Measurements from ENCODE around the gene AUP1. TPM values are rescaled to one million over a fixed set of nuclear protein-coding genes. Genes with fewer than 3 reads are reported as not detected.

Gene AUP1
- total and polyA plus RNA-seq, 2 of the 4 experiments (the other 2 are of a cell fraction) = 47.5 to 100.0 TPM

GRCh38 chr2:74499940-74500577 is 29.4 kb downstream of the AUP1 start:
- Histone ChIP-seq H3K36me3 (ENCODE audit: control insufficient read depth, insufficient read depth, low read length) (peaks cover 5% of the 10 kb centered on the region; the same call in 1 of the 2 replicates), H3K4ac (ENCODE audit: low read depth, low read length) (no peak overlapping the region), H3K9ac (ENCODE audit: low read depth, low read length) (no peak overlapping the region), H2AFZ (replicated peaks; ENCODE audit: low read length, poor library complexity) (peak overlapping the region; percentile 71), H3K27ac (ENCODE audit: insufficient read depth, low read length) (no peak overlapping the region), H2BK20ac (ENCODE audit: low read depth, low read length) (no peak overlapping the region), H3K79me1 (ENCODE audit: low read depth in 1 of 2, low read length in 2 of 2) (peaks cover 0 to 20% of the 10 kb centered on the region in 2 experiments; a peak in 3 of 4 replicates), H3K56ac (ENCODE audit: extremely low read depth, insufficient read depth, low read length) (no peak overlapping the region), H3K4me2 (ENCODE audit: low read depth, low read length) (no peak overlapping the region; the same call in 1 of the 2 replicates), H2BK5ac (ENCODE audit: low read depth, low read length, poor library complexity, severe bottlenecking) (no peak overlapping the region), H3K4me1 (ENCODE audit: control insufficient read depth, insufficient read depth, low read length) (peaks cover 14% of the 10 kb centered on the region), H3K23ac (ENCODE audit: low read depth, low read length) (no peak overlapping the region), H2AK9ac (replicated peaks; ENCODE audit: low read depth, low read length, poor library complexity) (no peak overlapping the region), H4K91ac (ENCODE audit: insufficient read depth, low read depth, low read length) (no peak overlapping the region), H4K20me1 (ENCODE audit: insufficient read depth, low read length) (no peaks in the 10 kb centered on the region), H3K27me3 (ENCODE audit: control insufficient read depth, insufficient read depth, low read length) (peaks cover 38% of the 10 kb centered on the region), H3K9me3 (ENCODE audit: control insufficient read depth, insufficient read depth, low read length) (no peaks in the 10 kb centered on the region), H3K18ac (ENCODE audit: low read depth, low read length) (no peak overlapping the region), H4K8ac (ENCODE audit: low read depth in 2 of 2, low read length in 2 of 2) (no peak overlapping the region), H2BK15ac (ENCODE audit: low read depth, low read length) (no peak overlapping the region), H3K14ac (replicated peaks; ENCODE audit: low read depth, low read length) (no peak overlapping the region), H3K4me3 (ENCODE audit: insufficient read depth, low read depth, low read length) (no peak overlapping the region), H2BK120ac (ENCODE audit: low read depth, low read length) (no peak overlapping the region), H3K9me1 (ENCODE audit: insufficient read depth, low read length) (no peaks in the 10 kb centered on the region), H2AK5ac (ENCODE audit: low read depth, low read length) (no peak overlapping the region), H4K5ac (ENCODE audit: low read depth, low read length) (no peak overlapping the region)
- no peak for ATAC-seq (ENCODE audit: low read depth)
- intact Hi-C loops (cut with micrococcal nuclease) = no loop called here
- DNase-seq = no peak
- dilution Hi-C loops (cut with HindIII; ENCODE audit: low sequenced_read_pairs, unreplicated experiment) = no loop called here
- ChIA-PET CTCF (no interaction called here), POLR2A (ENCODE audit: unreplicated experiment) (no interaction called here)
- WGBS, 2 experiments (ENCODE audit: extremely low coverage in 2 of 2, insufficient read length in 1 of 2) = 94% methylated on average over 3 of the region's 15 CpGs; no CpG with 5 or more reads in 1 of the 2 experiments
- in situ Hi-C loops (cut with MboI; ENCODE audit: low sequenced_read_pairs) = loop anchor here (25.0 kb wide), 1 partner anchor 362 kb away; no protein-coding TSS in a partner anchor
- TF ChIP-seq BHLHE40 (IDR thresholded peaks at IDR 0.05; ENCODE audit: low read depth, low read length) = no peak
- TF ChIP-seq MAFK (IDR thresholded peaks at IDR 0.05; ENCODE audit: low read depth, low read length) = no peak
- no peak for TF ChIP-seq MAZ (IDR thresholded peaks at IDR 0.05; ENCODE audit: borderline replicate concordance, low read depth, low read length)
- no peak for TF ChIP-seq RAD21 (IDR thresholded peaks at IDR 0.05; ENCODE audit: low read length)
- TF ChIP-seq, protein P1, sequence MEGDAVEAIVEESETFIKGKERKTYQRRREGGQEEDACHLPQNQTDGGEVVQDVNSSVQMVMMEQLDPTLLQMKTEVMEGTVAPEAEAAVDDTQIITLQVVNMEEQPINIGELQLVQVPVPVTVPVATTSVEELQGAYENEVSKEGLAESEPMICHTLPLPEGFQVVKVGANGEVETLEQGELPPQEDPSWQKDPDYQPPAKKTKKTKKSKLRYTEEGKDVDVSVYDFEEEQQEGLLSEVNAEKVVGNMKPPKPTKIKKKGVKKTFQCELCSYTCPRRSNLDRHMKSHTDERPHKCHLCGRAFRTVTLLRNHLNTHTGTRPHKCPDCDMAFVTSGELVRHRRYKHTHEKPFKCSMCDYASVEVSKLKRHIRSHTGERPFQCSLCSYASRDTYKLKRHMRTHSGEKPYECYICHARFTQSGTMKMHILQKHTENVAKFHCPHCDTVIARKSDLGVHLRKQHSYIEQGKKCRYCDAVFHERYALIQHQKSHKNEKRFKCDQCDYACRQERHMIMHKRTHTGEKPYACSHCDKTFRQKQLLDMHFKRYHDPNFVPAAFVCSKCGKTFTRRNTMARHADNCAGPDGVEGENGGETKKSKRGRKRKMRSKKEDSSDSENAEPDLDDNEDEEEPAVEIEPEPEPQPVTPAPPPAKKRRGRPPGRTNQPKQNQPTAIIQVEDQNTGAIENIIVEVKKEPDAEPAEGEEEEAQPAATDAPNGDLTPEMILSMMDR (conservative IDR thresholded peaks at IDR 0.05; ENCODE audit: low read depth, low read length) = no peak
- no peak for TF ChIP-seq MXI1 (IDR thresholded peaks at IDR 0.05; ENCODE audit: borderline replicate concordance, low read depth, low read length)
- no peak for TF ChIP-seq POLR2A (IDR thresholded peaks at IDR 0.05; ENCODE audit: low read depth, low read length)
- TF ChIP-seq RFX5 (IDR thresholded peaks at IDR 0.05; ENCODE audit: low read depth, low read length) = no peak
- TF ChIP-seq FOS (IDR thresholded peaks at IDR 0.05; ENCODE audit: low read depth, low read length) = no peak
- no peak for TF ChIP-seq ELK1 (IDR thresholded peaks at IDR 0.05; ENCODE audit: borderline replicate concordance, low read depth, low read length)
- TF ChIP-seq CEBPB (IDR thresholded peaks at IDR 0.05; ENCODE audit: low read depth, low read length) = no peak
- no peak for TF ChIP-seq USF2 (IDR thresholded peaks at IDR 0.05; ENCODE audit: low read depth, low read length)
- no peak for TF ChIP-seq SMC3 (IDR thresholded peaks at IDR 0.05; ENCODE audit: low read depth, low read length)
- no peak for TF ChIP-seq CHD1 (IDR thresholded peaks at IDR 0.05; ENCODE audit: low read depth, low read length)
- no TSS peak for BruUV-seq (replicated peaks)

Measured in IMR-90 (cell line).